IMR-90 (cell line): ENCODE data around the gene NPHP4. TPM values are rescaled to one million over a fixed set of nuclear protein-coding genes. Genes with fewer than 3 reads are reported as not detected.

ENCODE experiments used
- ATAC-seq: fragments of 200-7000 bp; cut with Tn5 transposase; 2 replicates; pipeline ENCODE4 v1.9.1; 2020; ENCODE audit warnings: low read depth, mild to moderate bottlenecking, moderate library complexity
- BruUV-seq: library from RNA; stranded (reverse); fragments of 400-500 nt; replicated peaks from 2 replicates; lab custom pipeline; 2021; lab: Mats Ljungman, UMichigan
- CTCF ChIA-PET: fragments of 300-600 bp; formaldehyde crosslinking; extraction: SDS; loops from one replicate; lab custom pipeline; 2021; ENCODE audit warnings: antibody characterized with exemption; lab: Yijun Ruan, JAX
- POLR2A ChIA-PET: fragments of 300-600 bp; sonication (Branson Sonifier 250); formaldehyde crosslinking; loops from one replicate; lab custom pipeline; 2022; ENCODE audit warnings: antibody characterized with exemption; ENCODE audit not compliant: unreplicated experiment; lab: Charles Lee
- DNase-seq: peaks from one replicate; pipeline ENCODE4 v3.0.0; 2013
- H2AFZ ChIP-seq: replicated peaks from 2 replicates; pipeline ENCODE3; 2013; ENCODE audit warnings: low read length, mild to moderate bottlenecking; ENCODE audit not compliant: poor library complexity
- H2AK5ac ChIP-seq: 2 replicates; pipeline ENCODE4 v1.6.1; 2013; ENCODE audit warnings: low read depth, low read length, inconsistent platforms
- H2AK9ac ChIP-seq: replicated peaks from 2 replicates; pipeline ENCODE3; 2013; ENCODE audit warnings: mild to moderate bottlenecking, low read depth, low read length, moderate library complexity; ENCODE audit not compliant: poor library complexity
- H2BK120ac ChIP-seq: 2 replicates; pipeline ENCODE4 v1.6.1; 2013; ENCODE audit warnings: low read depth, low read length, inconsistent platforms
- H2BK15ac ChIP-seq: 3 replicates; pipeline ENCODE4 v1.6.1; 2013; ENCODE audit warnings: low read depth, low read length, inconsistent platforms
- H2BK20ac ChIP-seq: 2 replicates; pipeline ENCODE4 v1.6.1; 2013; ENCODE audit warnings: low read depth, mild to moderate bottlenecking, inconsistent platforms, low read length, moderate library complexity
- H2BK5ac ChIP-seq: 2 replicates; pipeline ENCODE4 v1.6.1; 2013; ENCODE audit warnings: mild to moderate bottlenecking, low read depth, low read length, inconsistent platforms; ENCODE audit not compliant: poor library complexity, severe bottlenecking
- H3K14ac ChIP-seq: replicated peaks from 2 replicates; pipeline ENCODE4 v1.6.1; 2013; ENCODE audit warnings: low read depth, low read length, inconsistent platforms
- H3K18ac ChIP-seq: 2 replicates; pipeline ENCODE4 v1.6.1; 2013; ENCODE audit warnings: low read depth, low read length, control low read depth
- H3K23ac ChIP-seq: 2 replicates; pipeline ENCODE4 v1.6.1; 2013; ENCODE audit warnings: low read depth, low read length, inconsistent platforms
- H3K27ac ChIP-seq: 2 replicates; pipeline ENCODE4 v1.5.1; 2013; ENCODE audit warnings: mild to moderate bottlenecking, control low read depth, low read length; ENCODE audit not compliant: insufficient read depth
- H3K27me3 ChIP-seq: 2 replicates; pipeline ENCODE4 v1.6.1; 2013; ENCODE audit warnings: low read length; ENCODE audit not compliant: control insufficient read depth, insufficient read depth
- H3K36me3 ChIP-seq: 2 replicates; pipeline ENCODE4 v1.6.1; 2013; ENCODE audit warnings: low read length, mixed read lengths; ENCODE audit not compliant: control insufficient read depth, insufficient read depth
- H3K4ac ChIP-seq: 2 replicates; pipeline ENCODE4 v1.6.1; 2013; ENCODE audit warnings: low read depth, low read length, inconsistent platforms
- H3K4me1 ChIP-seq: 2 replicates; pipeline ENCODE4 v1.6.1; 2013; ENCODE audit warnings: low read length, mixed read lengths; ENCODE audit not compliant: control insufficient read depth, insufficient read depth
- H3K4me2 ChIP-seq: 2 replicates; pipeline ENCODE4 v1.6.1; 2013; ENCODE audit warnings: low read depth, mild to moderate bottlenecking, control low read depth, low read length, moderate library complexity
- H3K4me3 ChIP-seq: 2 replicates; pipeline ENCODE4 v1.5.1; 2013; ENCODE audit warnings: low read depth, mild to moderate bottlenecking, control low read depth, low read length, moderate library complexity; ENCODE audit not compliant: insufficient read depth
- H3K56ac ChIP-seq: 2 replicates; pipeline ENCODE4 v1.6.1; 2013; ENCODE audit warnings: low read length, inconsistent platforms; ENCODE audit not compliant: insufficient read depth; ENCODE audit errors: extremely low read depth
- H3K79me1 ChIP-seq, 2 experiments: 2 replicates each; pipeline ENCODE4 v1.6.1; 2013; ENCODE audit warnings: low read length in 2 of 2, inconsistent platforms in 1 of 2, low read depth in 1 of 2
- H3K9ac ChIP-seq: 2 replicates; pipeline ENCODE4 v1.6.1; 2013; ENCODE audit warnings: low read depth, low read length, control low read depth
- H3K9me1 ChIP-seq: 2 replicates; pipeline ENCODE4 v1.6.1; 2013; ENCODE audit warnings: low read length, inconsistent platforms; ENCODE audit not compliant: insufficient read depth
- H3K9me3 ChIP-seq: 2 replicates; pipeline ENCODE4 v1.6.1; 2013; ENCODE audit warnings: low read length; ENCODE audit not compliant: control insufficient read depth, insufficient read depth
- H4K20me1 ChIP-seq: 2 replicates; pipeline ENCODE4 v1.6.1; 2013; ENCODE audit warnings: low read length, inconsistent platforms; ENCODE audit not compliant: insufficient read depth
- H4K5ac ChIP-seq: 2 replicates; pipeline ENCODE4 v1.6.1; 2013; ENCODE audit warnings: mild to moderate bottlenecking, low read depth, low read length, control low read depth
- H4K8ac ChIP-seq, 2 experiments: 2 replicates each; pipeline ENCODE4 v1.6.1; 2013; ENCODE audit warnings: low read depth in 2 of 2, low read length in 2 of 2, control low read depth in 1 of 2, inconsistent platforms in 1 of 2
- H4K91ac ChIP-seq: 2 replicates; pipeline ENCODE4 v1.6.1; 2013; ENCODE audit warnings: low read depth, low read length, inconsistent platforms; ENCODE audit not compliant: insufficient read depth
- CEBPB ChIP-seq: IDR thresholded peaks from 2 replicates; pipeline ENCODE4 v1.6.1; 2012; ENCODE audit warnings: low read depth, low read length, improper control_type of control experiment
- CHD1 ChIP-seq: IDR thresholded peaks from 2 replicates; pipeline ENCODE4 v1.6.1; 2012; ENCODE audit warnings: low read depth, low read length, improper control_type of control experiment
- NFE2L2 ChIP-seq: fragments of 150-350 bp; IDR thresholded peaks from 2 replicates; pipeline ENCODE4 v1.6.1; 2016; ENCODE audit warnings: low read depth, mild to moderate bottlenecking, low read length
- RFX5 ChIP-seq: IDR thresholded peaks from 2 replicates; pipeline ENCODE4 v1.8.0; 2012; ENCODE audit warnings: low read depth, mild to moderate bottlenecking, low read length, moderate library complexity
- WGBS, 2 experiments: methylation state at CpG; one replicate each; pipeline versions ENCODE4 v1.1.5 to v1.1.7; 2013; ENCODE audit warnings: missing lambda C conversion rate in 2 of 2; ENCODE audit not compliant: insufficient read length in 1 of 2; ENCODE audit errors: extremely low coverage in 2 of 2; 5-methylcytosine and 5-hydroxymethylcytosine counted together
- dilution Hi-C: fragments of 300-500 bp; cut with HindIII; formaldehyde crosslinking; loops from one replicate; pipeline ENCODE4 v1.14.3; 2018; ENCODE audit warnings: low sequenced_read_pairs; ENCODE audit not compliant: unreplicated experiment
- in situ Hi-C: fragments of 300-500 bp; cut with MboI; formaldehyde crosslinking; loops from 3 replicates; pipeline ENCODE4 v1.14.3; 2019; ENCODE audit warnings: low sequenced_read_pairs, inconsistent platforms, mixed read lengths
- intact Hi-C: fragments of 100-400 bp; cut with micrococcal nuclease; formaldehyde crosslinking; loops from 2 replicates; pipeline ENCODE4 v1.10.0; 2022
- polyA plus RNA-seq, 3 experiments: library from polyadenylated mRNA; depleted of rRNA; stranded (reverse); fragments of >200 nt; gene quantifications; 2 replicates each; pipeline ENCODE4 v1.2.3, GENCODE V29; 2012; ENCODE audit warnings: low replicate concordance in 1 of 3
- total RNA-seq: library from RNA; depleted of rRNA; stranded (reverse); fragments of >200 nt; gene quantifications from 2 replicates; pipeline ENCODE4 v1.2.3, GENCODE V29; 2012

NPHP4 gene
- total and polyA plus RNA-seq, 2 of the 4 experiments (the other 2 are of a cell fraction), result 2.0 to 5.5 TPM

GRCh38 chr1:6030132-6030531, 37.9 kb upstream of the NPHP4 start:
- no peak overlapping the region for H2AK5ac ChIP-seq
- H3K27me3 ChIP-seq, result no peaks in the 10 kb centered on the region; the same call in 1 of the 2 replicates
- no peak overlapping the region for H4K5ac ChIP-seq
- ChIA-PET POLR2A (no interaction called here), CTCF (no interaction called here)
- no peak for DNase-seq
- H3K4me1 ChIP-seq, result peaks cover 4% of the 10 kb centered on the region; the same call in 1 of the 2 replicates
- H3K4me2 ChIP-seq, result no peak overlapping the region
- no peak overlapping the region for H2AFZ ChIP-seq
- no peak overlapping the region for H3K23ac ChIP-seq
- peak overlapping the region; percentile 86 for H2BK5ac ChIP-seq
- dilution Hi-C loops (no loop called here), in situ Hi-C loops (no loop called here), intact Hi-C loops (no loop called here)
- no peak for ATAC-seq
- H2BK15ac ChIP-seq, result no peak overlapping the region
- no peak overlapping the region for H3K14ac ChIP-seq
- no peak overlapping the region for H3K27ac ChIP-seq
- no peak overlapping the region for H2BK20ac ChIP-seq
- no peak overlapping the region for H2BK120ac ChIP-seq
- H2AK9ac ChIP-seq, result peak overlapping the region; percentile 15
- H3K18ac ChIP-seq, result no peak overlapping the region
- H3K9me3 ChIP-seq, result no peaks in the 10 kb centered on the region
- TF ChIP-seq NFE2L2, result no peak
- TF ChIP-seq CHD1, result no peak
- TF ChIP-seq CEBPB, result no peak
- TF ChIP-seq RFX5, result no peak
- H3K79me1 ChIP-seq, result no peaks in the 10 kb centered on the region
- BruUV-seq, result no TSS peak
- H3K4ac ChIP-seq, result no peak overlapping the region
- no peak overlapping the region for H3K4me3 ChIP-seq
- WGBS, 2 experiments, result 83% methylated on average over 7 of the region's 7 CpGs; no CpG with 5 or more reads in 1 of the 2 experiments
- H3K36me3 ChIP-seq, result no peaks in the 10 kb centered on the region
- no peak overlapping the region for H3K56ac ChIP-seq
- no peak overlapping the region for H4K8ac ChIP-seq
- H4K20me1 ChIP-seq, result no peaks in the 10 kb centered on the region; the same call in 1 of the 2 replicates
- H3K9ac ChIP-seq, result no peak overlapping the region
- no peak overlapping the region for H4K91ac ChIP-seq
- peaks cover 4% of the 10 kb centered on the region for H3K9me1 ChIP-seq
